ENCODE results near the gene TWSG1.
"Not testable (repeated sequence)": the region's sequence is repeated elsewhere in the genome, so short reads cannot be mapped to it uniquely, and the experiment has no call there.

Gene TWSG1

DNA sequence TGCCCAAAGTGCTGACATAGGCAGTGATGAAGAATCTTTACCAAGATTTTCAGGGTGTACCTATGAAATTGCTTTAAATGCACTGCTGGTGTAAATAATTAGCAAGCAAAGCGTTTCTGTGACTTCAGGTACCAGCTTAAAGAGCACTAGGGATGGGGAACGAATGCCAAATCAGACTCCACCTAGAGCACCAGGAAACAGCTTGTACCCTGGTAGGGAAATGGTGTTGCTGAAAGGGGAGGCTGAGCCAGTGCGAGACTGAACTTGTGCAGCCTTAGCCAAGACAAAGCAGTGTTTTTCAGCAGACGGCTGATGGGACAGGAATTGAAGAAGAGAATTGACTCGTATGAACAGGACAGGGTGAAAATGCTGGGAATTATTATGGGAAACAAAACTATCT lies 65.6 kb downstream of the TWSG1 start:
- DNase-seq, result no peak

DNA sequence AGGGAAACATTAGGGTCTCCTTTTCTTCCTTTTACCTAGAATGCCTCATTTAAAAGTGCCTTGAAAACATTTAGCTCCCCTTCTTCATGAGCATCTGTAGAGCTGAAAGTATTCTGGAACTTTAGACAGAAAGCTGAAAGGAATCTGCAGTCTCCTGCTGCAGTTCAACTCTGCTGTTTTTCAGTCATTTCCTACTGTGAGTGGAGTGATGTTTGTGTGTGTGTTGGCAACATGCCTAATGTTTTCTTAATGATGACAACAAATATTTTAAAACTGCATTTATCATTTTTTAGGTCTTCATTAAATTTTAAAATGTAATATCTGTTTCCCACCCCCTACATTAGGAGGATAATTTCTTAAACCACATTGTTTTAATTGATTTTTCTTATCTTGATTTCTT lies 66.6 kb downstream of the TWSG1 start:
- peak; percentile 53 for DNase-seq

DNA sequence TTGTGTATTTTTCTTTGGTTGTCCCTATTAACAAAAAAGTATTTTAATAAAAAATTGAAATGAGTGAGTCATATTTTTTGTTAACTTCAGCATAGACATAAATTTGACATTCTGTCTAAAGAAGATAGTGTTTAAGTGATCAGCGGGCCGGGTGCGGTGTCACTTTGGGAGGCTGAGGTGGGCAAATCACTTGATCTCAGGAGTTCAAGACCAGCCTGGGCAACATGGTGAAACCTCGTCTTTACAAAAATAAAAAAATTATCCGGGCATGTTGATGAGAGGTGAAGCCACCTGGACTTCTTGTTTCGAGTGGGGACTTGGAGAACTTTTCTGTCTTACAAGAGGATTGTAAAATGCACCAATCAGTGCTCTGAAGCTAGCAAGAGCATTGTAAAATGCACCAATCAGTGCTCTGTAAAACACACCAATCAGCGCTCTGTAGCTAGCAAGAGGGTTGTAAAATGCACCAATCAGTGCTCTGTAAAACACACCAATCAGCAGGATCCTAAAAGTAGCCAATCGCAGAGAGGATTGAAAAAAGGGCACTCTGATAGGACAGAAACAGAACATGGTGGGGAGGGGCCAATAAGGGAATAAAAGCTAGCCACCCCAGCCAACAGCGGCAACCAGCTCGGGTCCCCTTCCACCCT lies 67.9 kb downstream of the TWSG1 start:
- DNase-seq, result not testable (repeated sequence)

DNA sequence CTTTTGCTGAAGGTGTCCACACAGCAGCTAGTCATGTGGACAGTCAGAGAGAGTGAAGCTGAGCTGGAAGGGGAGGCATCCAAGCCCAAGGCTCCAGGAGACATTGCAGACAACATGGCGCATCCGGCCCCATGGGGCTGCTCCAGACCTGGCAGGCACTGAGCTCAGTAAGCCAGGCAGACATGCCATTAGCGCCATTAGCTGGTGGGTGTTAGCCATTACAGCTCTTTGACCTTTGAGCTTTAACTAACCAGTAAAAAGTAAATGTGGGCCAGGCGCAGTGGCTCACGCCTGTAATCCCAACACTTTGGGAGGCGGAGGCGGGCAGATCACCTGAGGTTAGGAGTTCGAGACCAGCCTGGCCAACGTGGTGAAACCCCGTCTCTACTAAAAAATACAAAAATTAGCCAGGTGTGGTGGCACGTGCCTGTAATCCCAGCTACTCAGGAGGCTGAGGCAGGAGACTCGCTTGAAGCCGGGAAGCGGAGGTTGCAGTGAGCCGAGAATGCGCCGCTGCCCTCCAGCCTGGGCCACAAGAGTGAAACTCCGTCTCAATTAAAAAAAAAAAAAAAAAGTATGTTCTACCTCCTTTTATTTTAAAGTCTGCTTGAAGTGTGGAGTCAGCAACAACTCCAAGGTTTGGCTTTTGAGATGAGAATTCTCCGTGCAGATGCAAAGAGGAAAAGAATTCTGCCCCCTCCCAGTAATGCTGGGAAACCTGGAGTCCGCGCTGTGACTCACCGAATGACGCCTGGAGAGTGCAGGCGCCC lies 69.4 kb downstream of the TWSG1 start:
- peak; percentile 72 for DNase-seq

DNA sequence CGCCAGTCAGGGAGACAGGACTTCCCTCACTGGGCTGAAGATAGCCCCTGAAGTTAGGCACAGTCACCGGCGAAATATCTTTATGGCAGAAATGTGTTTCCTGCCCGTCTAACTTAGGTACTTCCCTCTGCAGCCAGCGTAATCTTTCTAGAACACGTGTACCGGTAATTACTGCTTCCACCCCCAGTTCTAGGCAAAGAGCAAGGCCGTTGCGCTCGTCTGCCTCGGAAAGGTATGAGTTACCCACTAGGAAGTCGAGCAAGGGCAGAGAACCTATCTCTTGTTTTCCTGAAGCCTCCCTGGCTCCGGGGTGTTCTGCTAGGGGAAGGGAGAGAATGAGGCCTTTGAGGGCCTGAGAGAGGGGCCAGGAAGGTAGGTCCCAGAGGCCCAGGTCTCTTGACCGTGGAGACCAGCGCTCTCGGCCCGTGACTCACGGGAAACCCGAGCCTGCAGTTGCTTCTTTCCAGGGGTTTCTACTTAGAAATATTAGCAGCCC lies 70.0 kb downstream of the TWSG1 start:
- DNase-seq, result no peak

DNA sequence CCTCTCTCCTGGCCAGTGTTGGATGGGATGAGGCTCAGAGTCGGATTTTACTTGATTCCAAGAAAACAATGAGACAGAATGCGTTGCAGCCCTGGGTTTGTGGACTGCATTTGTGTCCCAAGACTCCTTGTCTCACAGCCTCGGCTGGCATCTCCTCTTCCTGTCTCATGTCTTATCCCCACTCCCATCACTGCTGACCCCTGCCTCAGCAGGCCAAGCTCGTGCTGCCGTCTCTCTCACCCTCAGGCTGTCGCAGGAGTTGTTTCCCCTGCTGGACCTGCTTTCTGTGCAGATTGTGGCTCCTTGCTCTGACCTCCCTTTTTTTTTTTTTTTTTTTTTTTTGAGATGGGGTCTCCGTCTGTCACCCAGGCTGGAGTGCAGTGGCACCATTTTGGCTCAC lies 70.6 kb downstream of the TWSG1 start:
- DNase-seq, result no peak

DNA sequence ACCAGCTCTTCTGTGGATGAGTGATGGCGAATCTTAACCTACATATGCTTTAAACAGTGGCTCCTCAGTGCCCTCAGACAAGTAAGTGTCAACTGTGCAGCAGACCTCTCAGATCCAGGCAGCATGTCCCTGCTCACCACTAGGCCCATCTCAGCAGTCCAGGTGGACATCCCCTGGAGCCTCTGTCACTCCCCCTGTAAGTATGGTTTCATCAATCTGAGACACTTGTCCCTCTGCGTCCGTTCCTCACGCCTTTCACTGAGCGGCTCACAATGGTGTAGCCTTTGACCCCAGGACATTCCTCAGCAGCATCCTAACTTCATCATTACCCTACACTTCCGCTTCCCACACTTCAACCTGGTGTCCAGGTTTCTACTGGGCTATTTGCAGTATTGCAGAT lies 71.4 kb downstream of the TWSG1 start:
- DNase-seq, result no peak

DNA sequence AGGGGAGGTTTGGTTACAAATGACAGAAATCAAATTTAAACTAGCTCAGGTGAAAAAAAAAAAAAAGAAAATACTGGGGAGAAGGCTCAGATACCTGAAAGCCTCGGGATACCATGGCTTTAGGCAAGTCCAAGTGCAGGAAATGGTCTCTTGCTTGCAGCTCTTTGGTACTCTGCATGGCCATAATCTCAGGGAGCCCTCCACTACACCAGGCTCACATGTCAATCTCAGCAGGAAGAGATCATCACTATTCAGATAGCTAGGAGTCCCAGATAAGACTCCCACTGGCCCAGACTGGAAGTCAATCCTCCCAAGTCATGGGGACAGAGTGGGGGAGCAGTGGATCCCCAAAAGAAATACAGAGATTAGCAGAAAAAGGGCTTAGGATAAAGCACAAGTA lies 75.9 kb downstream of the TWSG1 start:
- DNase-seq, result no peak

DNA sequence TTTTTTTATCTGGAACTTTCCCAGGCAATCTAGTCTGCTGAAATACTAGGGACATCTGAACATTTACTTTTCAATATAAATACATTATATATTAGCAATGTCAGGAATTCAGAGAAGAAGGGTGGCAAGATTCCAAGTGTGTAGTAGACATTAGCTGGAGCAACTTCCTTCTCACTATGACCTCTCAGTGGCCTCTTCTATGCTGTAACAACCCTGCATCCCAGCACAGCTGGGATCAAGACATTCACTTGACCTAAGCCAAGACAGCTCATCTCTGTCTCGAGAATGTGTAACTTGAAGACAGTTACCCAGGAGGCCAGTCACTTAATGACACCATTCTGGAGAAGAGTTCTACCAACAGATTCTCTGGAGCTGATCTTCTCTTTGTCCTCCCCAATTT lies 79.0 kb downstream of the TWSG1 start:
- DNase-seq, result no peak

DNA sequence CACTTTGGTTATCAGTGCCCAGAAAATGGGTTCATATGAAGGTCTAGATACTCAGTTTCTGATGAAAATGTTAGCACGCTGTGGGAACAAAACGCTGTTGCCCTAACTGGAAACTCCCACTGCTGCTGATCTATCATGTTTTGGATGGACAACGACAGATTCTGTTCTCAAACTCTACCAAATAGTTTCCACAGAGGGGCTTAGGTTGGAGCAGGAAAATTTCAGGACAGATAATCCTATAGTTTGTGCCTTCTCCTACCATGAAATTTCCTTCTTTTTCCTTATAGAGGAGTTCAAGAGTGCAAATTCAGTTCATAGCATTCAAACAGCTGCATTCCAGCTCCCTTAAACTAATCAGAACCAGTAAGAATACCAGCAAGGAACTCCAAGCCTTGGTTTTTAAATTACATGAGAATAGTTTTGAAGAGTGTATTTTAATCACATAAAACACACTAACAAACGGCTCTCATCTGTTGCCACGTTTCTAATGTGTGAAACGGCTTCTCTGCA lies 82.0 kb downstream of the TWSG1 start:
- DNase-seq, result no peak

DNA sequence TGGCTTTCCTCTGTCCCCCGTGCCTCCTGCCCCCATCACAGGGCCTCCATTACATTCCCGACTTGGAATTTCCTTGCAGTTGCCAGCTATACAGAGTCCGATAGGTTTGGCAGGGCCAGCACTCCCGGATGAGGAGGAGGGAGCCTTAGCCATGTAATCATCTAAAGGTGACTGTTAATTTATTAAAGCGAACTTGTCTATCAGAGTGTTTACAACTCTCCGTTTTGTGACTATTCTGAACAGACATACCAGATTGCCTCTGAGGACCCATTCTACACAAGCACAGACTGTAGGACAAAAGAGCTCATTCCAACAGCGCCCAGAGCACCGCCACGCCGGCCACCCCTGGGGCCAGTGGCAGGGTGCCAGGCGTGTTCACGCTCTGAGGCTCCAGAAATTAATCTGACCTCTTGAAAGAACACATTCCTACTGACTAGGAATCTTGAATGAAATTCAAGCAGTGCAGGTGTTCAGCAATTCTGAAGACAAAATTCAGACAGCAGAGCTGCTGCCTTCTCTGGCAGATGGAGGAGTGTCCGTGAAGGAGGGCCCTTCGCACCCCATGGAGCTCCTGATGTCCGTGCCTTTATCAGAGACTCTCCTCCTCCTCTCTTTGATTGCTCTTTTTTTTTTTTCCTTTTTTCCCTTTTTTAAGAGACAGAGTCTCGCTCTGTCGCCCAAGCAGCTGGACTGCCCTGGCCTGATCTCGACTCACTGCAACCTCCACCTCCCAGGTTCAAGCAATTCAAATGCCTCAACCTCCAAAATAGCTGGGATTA lies 82.7 kb downstream of the TWSG1 start:
- peak; percentile 96 for DNase-seq

DNA sequence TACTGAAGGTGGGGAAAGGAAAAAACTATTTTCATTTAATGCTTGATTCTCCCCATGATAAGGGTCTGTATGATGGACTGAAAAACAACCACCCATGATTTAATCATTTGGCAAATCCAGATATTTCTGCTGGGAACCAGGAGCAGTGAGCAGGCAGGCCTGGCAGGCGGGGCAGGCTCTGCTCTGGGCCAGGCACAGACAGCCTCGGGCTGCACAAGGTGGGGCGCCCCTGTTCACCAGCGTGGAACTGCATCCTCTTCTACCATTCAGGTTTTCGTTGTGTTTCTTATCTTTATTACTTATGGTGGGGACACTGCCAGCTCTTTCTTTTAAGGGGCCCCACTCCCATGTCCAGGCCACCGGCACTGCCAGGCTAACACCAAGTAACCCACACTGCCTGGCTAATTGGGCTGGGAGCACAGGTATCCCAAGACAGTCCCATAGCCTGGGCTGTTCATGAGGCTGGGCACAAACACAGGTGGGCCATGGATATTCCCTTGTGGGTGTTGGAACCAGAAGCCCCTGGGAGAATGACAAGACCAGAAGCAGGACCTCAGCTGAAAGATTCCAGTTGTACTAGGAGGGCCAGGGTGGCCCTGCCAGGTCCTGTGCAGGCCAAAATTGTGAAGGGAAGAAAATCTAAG lies 83.6 kb downstream of the TWSG1 start:
- DNase-seq, result no peak

DNA sequence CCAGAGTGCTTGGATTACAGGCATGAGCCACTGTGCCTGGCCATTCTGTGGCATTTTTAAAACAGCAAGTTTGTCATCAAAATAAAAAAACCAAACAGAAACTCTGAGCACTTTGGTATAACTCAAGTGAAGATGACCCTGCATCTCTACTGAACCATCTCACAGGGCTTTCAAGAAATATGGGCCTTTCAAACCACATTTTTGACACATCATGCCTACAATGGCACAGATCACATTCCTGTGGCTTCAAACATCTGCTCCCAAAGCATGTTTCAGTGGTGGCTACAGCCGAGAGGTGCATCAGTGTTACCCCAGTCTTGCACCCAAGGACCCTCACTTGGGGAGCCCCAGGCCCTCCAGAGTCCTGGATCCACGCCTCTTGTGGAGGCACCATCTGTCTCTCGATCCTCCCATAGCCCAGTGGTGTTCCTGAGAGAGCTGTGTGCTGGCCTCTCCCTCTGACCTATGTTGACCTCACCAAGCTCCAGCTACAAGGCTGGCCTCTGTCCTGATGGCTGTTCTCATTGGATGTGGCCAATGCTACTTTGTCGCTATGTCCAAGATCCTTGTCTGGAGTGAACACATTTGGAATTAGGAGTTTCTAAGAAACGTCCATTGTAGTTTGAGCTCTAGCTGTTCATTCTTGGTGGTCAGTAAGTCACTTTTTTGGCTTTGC lies 85.5 kb downstream of the TWSG1 start:
- DNase-seq, result no peak

DNA sequence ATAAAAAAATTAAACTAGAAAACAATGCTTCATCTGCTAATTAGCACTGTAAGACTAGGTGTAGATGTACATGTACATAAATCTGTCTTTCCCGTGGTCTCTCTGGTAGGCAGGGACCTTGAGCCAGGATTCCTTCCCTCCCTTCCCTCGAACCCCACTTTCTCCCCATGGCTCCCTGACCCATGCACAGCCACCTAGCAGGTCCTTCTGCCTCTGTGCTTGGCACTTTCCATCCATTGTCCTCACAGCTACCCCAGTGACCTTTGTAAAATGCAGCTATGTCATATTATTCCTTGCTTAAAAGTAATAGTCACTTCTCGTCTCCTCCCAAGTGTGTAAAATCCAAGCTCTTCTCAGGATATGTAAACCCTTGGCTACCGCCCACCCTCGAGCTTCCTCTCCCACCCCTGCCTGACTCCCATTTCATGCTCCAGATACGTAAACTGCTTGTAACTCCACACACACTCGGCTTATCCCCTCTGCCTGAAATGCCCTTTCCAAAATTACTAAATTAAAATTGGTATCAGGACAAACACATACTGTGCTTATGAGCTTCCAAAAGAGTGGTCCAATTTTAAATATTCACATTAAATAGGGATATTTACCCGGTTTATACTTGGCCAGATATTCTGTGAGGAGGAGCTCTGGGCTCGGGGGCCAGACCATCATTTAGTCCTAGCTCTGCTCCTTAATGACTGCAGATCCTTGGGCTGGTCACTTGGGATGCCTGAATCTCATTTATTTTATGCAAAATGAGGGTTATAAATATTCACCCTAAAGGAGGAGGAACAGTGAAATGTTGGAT lies 86.7 kb downstream of the TWSG1 start:
- no peak for DNase-seq

DNA sequence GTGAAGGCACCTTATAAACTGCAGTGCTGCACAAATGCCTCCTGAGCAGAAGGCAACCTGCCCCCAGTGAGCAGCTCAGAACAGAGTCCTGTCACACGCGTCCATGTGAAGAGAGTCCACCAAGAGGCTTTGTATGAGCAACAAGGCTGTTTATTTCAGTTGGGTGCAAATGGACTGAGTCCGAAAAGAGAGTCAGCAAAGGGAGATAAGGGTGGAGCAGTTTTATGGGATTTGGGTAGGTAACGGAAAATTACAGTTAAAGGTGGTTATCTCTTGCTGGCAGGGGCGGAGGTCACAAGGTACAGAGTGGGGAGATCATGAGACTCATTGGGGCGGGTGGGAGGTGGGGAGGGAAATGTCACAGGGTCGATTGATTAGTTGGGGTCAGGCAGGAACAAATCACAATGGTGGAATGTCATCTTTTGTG lies 87.3 kb downstream of the TWSG1 start:
- no peak for DNase-seq

DNA sequence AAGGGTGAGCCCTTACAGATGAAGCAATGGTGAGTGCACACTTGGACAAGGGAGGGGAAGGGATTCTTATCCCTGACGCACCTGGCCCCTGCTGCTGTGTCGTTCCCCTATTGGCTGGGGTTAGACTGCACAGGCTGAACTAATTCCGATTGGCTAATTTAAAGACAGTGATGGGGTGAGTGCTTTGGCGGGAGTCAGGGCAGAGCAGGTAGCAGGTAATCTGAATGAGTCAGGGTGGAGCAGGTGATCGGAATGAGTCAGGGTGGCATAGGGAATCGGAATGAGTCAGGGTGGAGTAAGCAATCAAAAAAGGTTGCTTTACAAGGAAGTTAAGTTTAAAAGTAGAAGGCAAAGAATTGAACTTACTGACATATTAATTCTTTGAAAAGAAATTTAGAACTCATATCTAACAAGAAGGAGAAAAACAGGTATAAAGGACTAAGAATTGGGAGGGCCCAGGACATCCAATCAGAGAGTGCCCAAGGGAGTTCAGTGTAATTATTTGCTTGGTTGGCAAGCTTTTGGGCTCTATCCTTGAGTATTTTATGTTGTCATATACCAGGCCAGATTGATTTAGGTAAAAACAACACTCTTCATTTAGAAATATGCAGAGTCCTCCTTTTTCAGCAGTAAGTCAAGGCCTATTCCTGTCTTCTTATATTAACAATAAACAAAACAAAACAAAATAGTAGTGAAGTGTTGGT lies 88.4 kb downstream of the TWSG1 start:
- no peak for DNase-seq

DNA sequence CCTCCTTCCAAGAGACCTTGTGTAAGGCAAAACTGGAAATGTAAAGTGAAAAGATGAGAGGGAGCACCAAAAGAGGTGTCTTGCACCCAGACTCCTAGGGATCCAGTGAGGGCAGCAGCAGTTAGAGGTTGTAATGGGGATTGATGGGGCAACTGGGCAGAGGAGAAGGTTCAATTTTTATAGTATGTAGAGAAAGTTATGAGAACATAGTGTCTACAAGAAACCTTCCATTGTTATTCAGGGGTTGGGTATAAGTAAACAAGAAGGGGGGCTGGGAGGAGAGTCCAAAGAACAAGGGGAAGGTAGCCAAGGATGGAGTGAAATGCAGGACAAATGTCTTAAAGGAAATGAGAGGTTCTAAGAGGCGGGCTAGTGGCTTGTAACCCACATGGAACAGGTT lies 89.1 kb downstream of the TWSG1 start:
- DNase-seq, result not testable (repeated sequence)

DNA sequence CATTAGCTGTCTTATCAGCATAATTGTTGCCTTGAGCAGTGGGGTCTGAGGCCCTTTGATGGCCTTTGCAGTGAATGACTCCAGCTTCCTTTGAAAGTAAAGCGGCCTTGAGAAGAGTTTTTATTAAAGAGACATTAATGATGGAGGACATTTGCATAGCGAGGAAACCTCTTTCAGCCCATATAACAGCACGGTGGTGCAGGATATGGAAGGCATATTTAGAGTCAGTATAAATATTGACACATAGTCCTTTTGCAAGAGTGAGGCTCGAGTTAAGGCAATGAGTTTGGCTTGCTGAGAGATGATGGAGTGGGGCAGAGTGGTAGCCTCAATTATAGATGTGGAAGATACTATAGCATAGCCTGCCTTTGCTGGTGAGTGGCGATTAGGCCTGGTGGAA lies 89.7 kb downstream of the TWSG1 start:
- not testable (repeated sequence) for DNase-seq

DNA sequence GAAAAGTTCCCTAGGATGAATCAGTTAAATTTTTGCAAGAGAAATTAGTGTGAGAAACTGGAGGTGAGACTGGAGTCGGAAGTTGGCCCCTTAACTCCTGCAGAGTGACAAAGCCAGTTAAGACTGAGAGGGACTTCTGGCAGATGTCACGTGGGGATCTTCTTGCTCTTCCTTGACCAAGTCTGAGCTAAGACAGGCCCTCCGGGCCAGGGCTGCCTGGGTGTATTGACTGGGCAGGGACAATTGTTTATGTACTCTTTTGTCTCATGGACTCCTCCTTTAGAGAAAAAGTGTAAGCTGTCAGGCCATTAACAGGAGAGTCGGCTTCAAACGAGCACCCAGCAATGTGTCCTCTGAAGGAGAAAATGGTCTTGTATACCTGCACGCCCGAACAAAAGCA lies 92.2 kb downstream of the TWSG1 start:
- DNase-seq, result no peak

DNA sequence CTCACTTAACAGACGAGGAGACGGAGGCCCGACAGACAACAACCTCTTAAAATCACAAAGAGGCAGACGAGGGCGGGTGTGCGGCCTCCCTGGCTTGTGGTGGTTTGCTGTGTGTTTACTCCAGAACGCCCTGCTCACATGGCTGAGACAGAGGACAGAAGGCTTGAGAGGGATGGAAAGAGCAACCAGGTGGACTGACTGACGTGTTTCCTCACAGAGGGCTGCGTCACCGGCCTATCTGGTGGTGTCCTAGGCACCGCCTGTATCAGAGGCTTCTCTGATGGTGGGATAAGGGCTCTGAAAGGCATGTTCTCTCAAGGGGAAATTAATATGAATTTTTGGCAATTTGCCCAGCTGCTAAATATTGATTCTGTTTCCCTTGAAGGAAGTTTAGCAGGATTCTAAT lies 93.7 kb downstream of the TWSG1 start:
- peak; percentile 28 for DNase-seq

All from NCI-H69 (cell line).